SW480 (cell line): ENCODE results near the gene ASRGL1.
A peak's percentile ranks its signal among the peaks of the same experiment; 100 is the strongest.
"Not testable (repeated sequence)": the region's sequence is repeated elsewhere in the genome, so short reads cannot be mapped to it uniquely, and the experiment has no call there.

Source experiments
- DNase-seq: peaks from one replicate; pipeline ENCODE4 v3.0.0-alpha.2; 2016; ENCODE audit warnings: low spot score

Gene ASRGL1

DNA sequence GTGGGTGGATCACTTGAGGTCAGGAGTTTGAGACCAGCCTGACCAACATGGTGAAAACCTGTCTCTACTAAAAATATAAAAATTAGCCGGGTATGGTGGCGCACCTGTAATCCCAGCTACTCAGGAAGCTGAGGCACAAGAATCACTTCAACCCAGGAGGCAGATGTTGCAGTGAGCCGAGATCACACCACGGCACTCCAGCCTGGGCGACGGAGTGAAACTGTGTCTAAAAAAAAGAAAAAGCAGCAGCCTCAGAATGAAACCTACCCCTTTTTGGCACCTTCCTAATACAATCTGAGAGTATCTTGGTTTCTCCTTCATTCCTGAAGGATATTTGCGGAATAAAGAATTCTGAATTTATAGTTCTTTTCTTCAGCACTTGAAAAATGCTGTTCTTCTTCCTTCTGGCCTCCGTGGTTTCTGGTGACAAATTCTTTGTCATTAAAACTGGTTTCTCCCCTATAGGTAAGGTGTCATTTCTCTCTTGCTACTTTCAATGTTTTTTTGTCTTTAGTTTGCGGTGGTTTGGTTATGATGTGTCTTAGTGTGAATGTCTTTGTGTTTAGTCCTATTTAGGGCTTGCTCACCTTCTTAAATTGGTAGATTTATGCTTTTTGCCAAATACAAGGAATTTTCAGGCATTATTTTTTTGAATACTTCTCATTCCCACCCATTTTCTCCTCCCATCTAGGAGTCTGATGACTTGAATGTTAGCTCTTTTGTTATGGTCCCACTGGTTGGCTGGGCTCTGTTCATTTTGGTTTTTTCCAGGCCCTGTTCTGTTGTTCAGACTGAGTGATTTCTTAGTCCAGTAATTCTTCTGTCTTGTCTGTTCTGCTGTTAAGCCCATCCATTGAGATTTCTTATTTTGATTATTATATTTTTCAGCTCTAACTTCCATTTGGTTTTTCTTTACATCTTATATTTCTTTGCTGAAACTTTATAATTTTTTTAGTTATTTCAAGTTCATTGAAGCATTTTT, 15.4 kb downstream of the ASRGL1 start:
- no peak for DNase-seq

DNA sequence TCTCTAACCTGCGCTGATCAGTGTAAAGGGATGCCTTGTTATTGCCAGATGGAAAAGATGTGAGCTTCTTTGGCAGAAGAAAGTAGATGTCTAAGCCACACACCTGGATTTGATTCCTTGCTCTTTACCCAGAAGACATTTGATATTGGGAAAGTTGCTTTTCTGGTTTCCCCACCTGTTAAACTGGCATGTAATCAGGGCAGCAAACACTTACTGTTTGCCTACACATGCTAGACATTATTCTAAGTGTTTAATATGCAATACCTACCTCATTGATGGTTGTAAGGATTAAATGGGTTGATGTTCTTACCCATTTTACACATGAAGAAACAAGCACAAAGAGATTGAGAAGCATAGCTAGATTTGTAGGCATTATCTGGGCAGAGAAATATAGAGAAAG, 16.6 kb downstream of the ASRGL1 start:
- no peak for DNase-seq

GRCh38 chr11:62358273-62358672, 21.0 kb downstream of the ASRGL1 start:
- no peak for DNase-seq

GRCh38 chr11:62359475-62359874, 22.2 kb downstream of the ASRGL1 start:
- no peak for DNase-seq

GRCh38 chr11:62360685-62361084, 23.4 kb downstream of the ASRGL1 start:
- no peak for DNase-seq

DNA sequence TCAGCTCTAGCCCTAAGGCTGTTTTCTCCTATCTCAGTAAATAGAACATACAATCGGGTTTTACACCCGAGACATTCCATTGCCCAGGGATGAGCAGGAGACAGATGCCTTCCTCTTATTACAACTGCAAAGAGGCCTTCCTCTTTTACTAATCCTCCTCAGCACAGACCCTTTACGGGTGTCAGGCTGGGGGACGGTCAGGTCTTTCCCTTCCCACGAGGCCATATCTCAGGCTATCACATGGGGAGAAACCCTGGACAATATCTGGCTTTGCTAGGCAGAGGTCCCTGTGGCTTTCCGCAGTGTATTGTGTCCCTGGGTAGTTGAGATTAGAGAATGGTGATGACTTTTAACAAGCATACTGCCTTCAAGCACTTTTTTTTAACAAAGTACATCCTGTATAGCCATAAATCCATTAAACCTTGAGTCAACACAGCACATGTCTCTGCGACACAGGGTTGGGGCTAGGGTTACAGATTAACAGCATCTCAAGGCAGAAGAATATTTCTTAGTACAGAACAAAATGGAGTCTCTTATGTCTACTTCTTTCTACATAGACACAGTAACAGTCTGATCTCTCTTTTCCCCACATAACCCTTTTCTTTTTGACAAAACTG, 31.7 kb downstream of the ASRGL1 start:
- DNase-seq: not testable (repeated sequence)

GRCh38 chr11:62370743-62371440, 33.6 kb downstream of the ASRGL1 start:
- no peak for DNase-seq

- no peak for DNase-seq
These were observed 35.6 kb downstream of the ASRGL1 start for GRCh38 chr11:62372871-62373270.

DNA sequence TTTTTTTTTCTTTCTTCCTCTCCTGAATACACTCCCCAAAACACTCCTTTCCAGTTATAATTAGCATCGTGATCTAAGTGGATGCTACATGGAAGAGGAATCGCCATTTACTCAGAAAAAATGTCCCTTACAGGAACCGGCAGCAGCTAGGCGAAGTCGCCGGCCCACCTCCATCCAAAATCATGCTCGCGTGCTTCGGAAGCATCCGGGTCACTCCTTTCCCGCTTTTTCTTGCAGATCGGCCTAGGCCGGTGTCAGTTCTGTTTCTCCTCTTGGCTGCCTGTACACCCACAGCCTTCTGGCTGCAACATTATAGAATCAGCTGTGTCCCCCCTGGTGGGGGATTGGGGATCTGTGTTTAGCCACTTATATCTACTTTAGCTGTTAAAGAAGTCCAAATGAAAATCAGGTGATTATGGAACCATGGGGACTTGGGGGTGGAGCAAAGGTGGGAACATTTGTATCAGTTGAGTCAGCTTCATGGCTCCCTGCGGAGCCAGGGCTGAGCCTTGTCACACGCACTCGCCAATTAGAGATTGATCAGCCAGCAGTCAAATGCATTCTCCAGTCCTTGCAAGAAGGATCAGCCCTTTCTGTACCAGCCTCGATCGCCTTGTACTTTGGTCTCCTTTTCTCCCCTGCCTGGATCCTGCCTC, 36.3 kb downstream of the ASRGL1 start:
- no peak for DNase-seq

- no peak for DNase-seq
These were observed 37.6 kb downstream of the ASRGL1 start for GRCh38 chr11:62374801-62375200.

- DNase-seq: peak; percentile 50
These were observed 41.3 kb downstream of the ASRGL1 start for GRCh38 chr11:62378459-62379063.

DNA sequence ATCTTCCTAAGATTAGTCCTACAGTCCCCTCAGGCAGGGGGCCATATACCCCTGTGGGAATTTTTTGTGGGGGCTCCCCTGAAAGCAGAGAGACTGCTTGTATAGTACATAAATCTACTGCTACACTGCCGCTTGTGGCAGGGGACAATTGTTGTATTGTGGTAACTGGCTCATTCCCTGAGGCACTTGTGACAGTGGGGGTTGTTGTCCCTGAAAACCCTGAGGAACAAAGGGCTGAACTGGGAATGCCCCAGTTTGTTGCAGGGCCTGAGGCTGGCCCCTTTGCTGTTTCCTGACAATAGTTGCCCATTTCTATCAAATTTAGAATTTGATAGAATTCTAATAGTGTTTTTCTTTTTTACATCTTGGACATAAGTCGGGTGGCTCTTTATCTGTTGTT, 42.3 kb downstream of the ASRGL1 start:
- not testable (repeated sequence) for DNase-seq

- DNase-seq: peak; percentile 77
These were observed 43.6 kb downstream of the ASRGL1 start for GRCh38 chr11:62380821-62381245.

- DNase-seq: no peak
These were observed 46.6 kb downstream of the ASRGL1 start for GRCh38 chr11:62383822-62384221.

DNA sequence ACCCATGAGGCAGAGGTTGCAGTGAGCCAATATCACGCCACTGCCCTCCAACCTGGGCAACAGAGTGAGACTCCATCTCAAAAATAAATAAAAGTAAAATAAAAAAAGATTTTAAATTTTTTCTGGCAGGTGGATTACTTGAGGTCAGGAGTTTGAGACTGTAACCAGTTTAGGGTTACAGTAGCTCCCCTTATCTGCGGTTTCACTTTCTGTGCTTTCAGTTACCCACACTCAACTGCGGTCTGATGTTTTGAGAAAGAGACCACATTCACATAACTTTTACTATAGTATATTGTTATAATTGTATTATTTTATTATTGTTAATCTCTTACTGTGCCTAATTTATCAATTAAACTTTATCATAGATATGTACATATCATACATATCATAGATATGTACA, 48.8 kb downstream of the ASRGL1 start:
- DNase-seq: not testable (repeated sequence)

GRCh38 chr11:62387381-62387780, 50.1 kb downstream of the ASRGL1 start:
- DNase-seq: no peak

- DNase-seq: no peak
These were observed 51.8 kb downstream of the ASRGL1 start for GRCh38 chr11:62388999-62389398.

- no peak for DNase-seq
These were observed 53.0 kb downstream of the ASRGL1 start for GRCh38 chr11:62390237-62390636.

DNA sequence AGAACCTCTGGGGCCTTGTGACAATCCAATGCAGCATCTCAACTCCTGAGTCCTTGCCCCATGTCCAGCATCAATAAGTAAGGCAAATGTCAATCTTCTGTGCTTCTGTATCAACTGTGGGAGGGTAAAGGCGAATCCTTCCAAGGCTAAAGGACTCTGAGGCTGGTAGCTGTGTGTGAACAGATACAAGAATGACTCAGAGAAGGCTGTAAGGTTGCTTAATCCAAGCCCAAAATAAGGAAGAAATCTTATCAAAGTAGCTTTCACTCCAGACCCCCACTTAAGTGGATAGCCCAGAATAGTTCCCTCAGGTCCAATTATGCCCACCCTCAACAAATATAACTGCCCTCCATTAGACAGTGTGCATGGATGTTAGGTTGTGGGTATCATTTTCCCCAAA, 53.5 kb downstream of the ASRGL1 start:
- no peak for DNase-seq

GRCh38 chr11:62391642-62392425, 54.6 kb downstream of the ASRGL1 start:
- DNase-seq: no peak

GRCh38 chr11:62392506-62392905, 55.3 kb downstream of the ASRGL1 start:
- DNase-seq: no peak
